H1 (cell line): Measurements from ENCODE around the gene KRTAP2-3. TPM values are rescaled to one million over a fixed set of nuclear protein-coding genes. Genes with fewer than 3 reads are reported as not detected.

Experiments
- CTCF ChIA-PET: fragments of 300-600 bp; sonication (Branson Sonifier 250); formaldehyde crosslinking; loops from one replicate; lab custom pipeline; 2021; ENCODE audit not compliant: partially characterized antibody; lab: Charles Lee
- POLR2A ChIA-PET: fragments of 300-600 bp; sonication (Branson Sonifier 250); formaldehyde crosslinking; loops from one replicate; lab custom pipeline; 2021; ENCODE audit warnings: inconsistent platforms; ENCODE audit not compliant: partially characterized antibody; lab: Charles Lee
- DNase-seq, 2 experiments: peaks; one replicate each; pipeline versions ENCODE4 v3.0.0 to v3.0.0-alpha.2; 2010 to 2022; ENCODE audit warnings: low spot score in 2 of 2, low read depth in 1 of 2, mixed read lengths in 1 of 2
- FAIRE-seq: peaks from 2 replicates; lab custom pipeline; 2011; peaks lifted over from hg19 to GRCh38; lab: Jason Lieb, UNC
- H2AFZ ChIP-seq: 2 replicates; pipeline ENCODE4 v1.8.1; 2012; ENCODE audit warnings: low read length, inconsistent platforms
- H2AK5ac ChIP-seq: 2 replicates; pipeline ENCODE4 v1.6.1; 2013; ENCODE audit warnings: low read depth, low read length
- H2BK120ac ChIP-seq: replicated peaks from 2 replicates; pipeline ENCODE3; 2013; ENCODE audit warnings: low read depth, low read length, inconsistent platforms
- H2BK12ac ChIP-seq: 2 replicates; pipeline ENCODE4 v1.6.1; 2013; ENCODE audit warnings: low read depth, low read length
- H2BK15ac ChIP-seq: 2 replicates; pipeline ENCODE4 v1.6.1; 2013; ENCODE audit warnings: low read length
- H2BK20ac ChIP-seq: 2 replicates; pipeline ENCODE4 v1.6.1; 2013; ENCODE audit warnings: low read length
- H2BK5ac ChIP-seq: 2 replicates; pipeline ENCODE4 v1.6.1; 2013; ENCODE audit warnings: low read depth, low read length
- H3K14ac ChIP-seq: 2 replicates; pipeline ENCODE4 v1.6.1; 2013; ENCODE audit warnings: inconsistent platforms; ENCODE audit not compliant: insufficient read length
- H3K18ac ChIP-seq: 2 replicates; pipeline ENCODE4 v1.6.1; 2013; ENCODE audit warnings: low read length; ENCODE audit errors: extremely low read depth
- H3K23ac ChIP-seq: 2 replicates; pipeline ENCODE4 v1.6.1; 2013; ENCODE audit warnings: inconsistent platforms; ENCODE audit not compliant: insufficient read length
- H3K23me2 ChIP-seq: 2 replicates; pipeline ENCODE4 v1.6.1; 2013; ENCODE audit warnings: low read depth, low read length
- H3K27ac ChIP-seq: 2 replicates; pipeline ENCODE4 v1.6.1; 2011; ENCODE audit warnings: low read depth, low read length, inconsistent platforms
- H3K27me3 ChIP-seq, 4 experiments: replicated peaks in 1 of 4; 1 replicate in 1 of 4; 2 replicates in 3 of 4; pipeline versions ENCODE4 v1.6.1 to v1.8.1; 2011 to 2013; ENCODE audit warnings: low read length in 3 of 4, mild to moderate bottlenecking in 3 of 4, inconsistent platforms in 2 of 4, mixed read lengths in 2 of 4, moderate library complexity in 1 of 4; ENCODE audit not compliant: control insufficient read depth in 3 of 4, insufficient read depth in 3 of 4; ENCODE audit errors: extremely low read depth in 1 of 4
- H3K36me3 ChIP-seq, 4 experiments: 2 replicates each; pipeline versions ENCODE4 v1.6.1 to v1.8.1; 2011 to 2013; ENCODE audit warnings: mild to moderate bottlenecking in 4 of 4, low read length in 3 of 4, moderate library complexity in 2 of 4, control low read depth in 1 of 4, inconsistent platforms in 1 of 4; ENCODE audit not compliant: insufficient read depth in 4 of 4, control insufficient read depth in 2 of 4
- H3K4ac ChIP-seq: replicated peaks from 2 replicates; pipeline ENCODE3; 2013; ENCODE audit warnings: low read length, low read depth, mixed read lengths, inconsistent platforms; ENCODE audit not compliant: insufficient read length
- H3K4me1 ChIP-seq, 4 experiments: replicated peaks in 1 of 4; 1 replicate in 1 of 4; 2 replicates in 3 of 4; pipeline versions ENCODE4 v1.6.1 to v1.8.1; 2011 to 2013; ENCODE audit warnings: low read length in 3 of 4, inconsistent platforms in 2 of 4, mixed read lengths in 1 of 4; ENCODE audit not compliant: insufficient read depth in 4 of 4, control insufficient read depth in 3 of 4
- H3K4me2 ChIP-seq, 2 experiments: 2 replicates each; pipeline versions ENCODE4 v1.6.1 to v1.8.1; 2011 to 2013; ENCODE audit warnings: low read depth in 2 of 2, low read length in 2 of 2, control low read depth in 1 of 2, inconsistent platforms in 1 of 2, mild to moderate bottlenecking in 1 of 2; ENCODE audit not compliant: insufficient read depth in 1 of 2
- H3K4me3 ChIP-seq, 4 experiments: fragments of 200-600, 300-600 bp in 1 of 4; sonication (generic), shearing (Covaris generic), sonication (Bioruptor Twin) in 1 of 4; 2 replicates each; pipeline versions ENCODE4 v1.5.1 to v1.8.1; 2011 to 2016; ENCODE audit warnings: low read length in 4 of 4, low read depth in 3 of 4, control low read depth in 2 of 4, inconsistent platforms in 2 of 4, mild to moderate bottlenecking in 2 of 4, mixed read lengths in 1 of 4, moderate library complexity in 1 of 4; ENCODE audit not compliant: insufficient read depth in 2 of 4; ENCODE audit errors: extremely low read depth in 1 of 4
- H3K56ac ChIP-seq: replicated peaks from 2 replicates; pipeline ENCODE3; 2013; ENCODE audit warnings: low read depth, mild to moderate bottlenecking, mixed read lengths, low read length, inconsistent platforms; ENCODE audit not compliant: insufficient read length
- H3K79me1 ChIP-seq: 2 replicates; pipeline ENCODE4 v1.6.1; 2013; ENCODE audit warnings: low read depth, low read length, control low read depth
- H3K79me2 ChIP-seq, 2 experiments: 2 replicates each; pipeline versions ENCODE4 v1.6.1 to v1.8.1; 2012 to 2013; ENCODE audit warnings: low read length in 2 of 2, mild to moderate bottlenecking in 2 of 2, inconsistent platforms in 1 of 2; ENCODE audit not compliant: insufficient read depth in 2 of 2, control insufficient read depth in 1 of 2
- H3K9ac ChIP-seq, 4 experiments: replicated peaks in 1 of 4; 1 replicate in 1 of 4; 2 replicates in 3 of 4; pipeline versions ENCODE4 v1.6.1 to v1.8.1; 2011 to 2013; ENCODE audit warnings: low read depth in 3 of 4, low read length in 3 of 4, control low read depth in 2 of 4, mild to moderate bottlenecking in 2 of 4, moderate library complexity in 2 of 4, inconsistent platforms in 1 of 4; ENCODE audit errors: extremely low read depth in 1 of 4
- H3K9me3 ChIP-seq, 2 experiments: 2 replicates each; pipeline versions ENCODE4 v1.6.1 to v1.8.1; 2012 to 2013; ENCODE audit warnings: mild to moderate bottlenecking in 2 of 2, moderate library complexity in 2 of 2, control low read depth in 1 of 2, inconsistent platforms in 1 of 2, low read depth in 1 of 2, low read length in 1 of 2, mixed read lengths in 1 of 2; ENCODE audit not compliant: insufficient read depth in 2 of 2
- H4K20me1 ChIP-seq, 2 experiments: replicated peaks in 1 of 2; 2 replicates each; pipeline versions ENCODE3 to v1.8.1; 2011 to 2013; ENCODE audit warnings: inconsistent platforms in 2 of 2, low read length in 2 of 2, mild to moderate bottlenecking in 1 of 2; ENCODE audit not compliant: insufficient read depth in 2 of 2, control insufficient read depth in 1 of 2
- H4K5ac ChIP-seq: 2 replicates; pipeline ENCODE4 v1.6.1; 2013; ENCODE audit warnings: low read length, low read depth, mixed read lengths, inconsistent platforms; ENCODE audit not compliant: insufficient read length
- H4K8ac ChIP-seq: 2 replicates; pipeline ENCODE4 v1.8.0; 2013; ENCODE audit warnings: mild to moderate bottlenecking, moderate library complexity, low read length, inconsistent platforms; ENCODE audit not compliant: insufficient read depth; ENCODE audit errors: extremely low read depth
- H4K91ac ChIP-seq: replicated peaks from 2 replicates; pipeline ENCODE3; 2013; ENCODE audit warnings: low read length, mixed read lengths, inconsistent platforms; ENCODE audit not compliant: insufficient read length
- CREB1 ChIP-seq: IDR thresholded peaks from 2 replicates; pipeline ENCODE4 v1.6.1; 2012; ENCODE audit warnings: inconsistent platforms
- KDM4A ChIP-seq: IDR thresholded peaks from one replicate; pipeline ENCODE4 v1.7.1; 2012; ENCODE audit warnings: low read depth, mild to moderate bottlenecking, moderate library complexity, low read length, inconsistent platforms; ENCODE audit not compliant: severe bottlenecking
- SP1 ChIP-seq: IDR thresholded peaks from 2 replicates; pipeline ENCODE4 v1.6.1; 2011; ENCODE audit warnings: low read depth, low read length
- TBP ChIP-seq: IDR thresholded peaks from 2 replicates; pipeline ENCODE4 v1.6.1; 2011; ENCODE audit warnings: low read depth, low read length, improper control_type of control experiment
- TCF12 ChIP-seq: IDR thresholded peaks from 2 replicates; pipeline ENCODE4 v1.6.1; 2011; ENCODE audit warnings: low read depth, mild to moderate bottlenecking, low read length
- TEAD4 ChIP-seq: IDR thresholded peaks from 2 replicates; pipeline ENCODE4 v1.6.1; 2012; ENCODE audit warnings: low read depth, low read length, inconsistent platforms, mixed read lengths
- WGBS, 2 experiments: shearing (Covaris generic) in 1 of 2; methylation state at CpG; one replicate each; pipeline versions ENCODE4 v1.1.6 to v1.1.7; 2013 to 2015; ENCODE audit warnings: low lambda C conversion rate in 2 of 2, mixed read lengths in 2 of 2, inconsistent platforms in 1 of 2, low coverage in 1 of 2, missing lambda C conversion rate in 1 of 2; ENCODE audit not compliant: insufficient replicate concordance in 2 of 2, insufficient coverage in 1 of 2, insufficient read length in 1 of 2; ENCODE audit errors: extremely low coverage in 1 of 2, missing lambda C conversion rate in 1 of 2; 5-methylcytosine and 5-hydroxymethylcytosine counted together
- polyA plus RNA-seq, 7 experiments: library from polyadenylated mRNA; depleted of rRNA in 3 of 7; stranded (reverse) in 5 of 7; unstranded in 2 of 7; fragments of >200 nt in 5 of 7; fragments of 200-250 nt in 2 of 7; gene quantifications; 1 replicate in 5 of 7; 2 replicates in 1 of 7; 4 replicates in 1 of 7; pipeline versions ENCODE4 v1.2.1 to v1.2.3, GENCODE V29; 2011 to 2013; ENCODE audit warnings: missing spikeins in 2 of 7, mixed read lengths in 2 of 7
- total RNA-seq: library from RNA; stranded (reverse); fragmentation: NEBNext Ultra II Directional; extraction: Animal tissue kit (Norgen Biotek cat#: 25700); gene quantifications from 2 replicates; pipeline ENCODE4 v1.2.1, GENCODE V29; 2021

Gene KRTAP2-3
- total and polyA plus RNA-seq, 2 of the 8 experiments (the other 6 are each of a cell fraction or from before 2014, with no cell fraction given): not detected

DNA sequence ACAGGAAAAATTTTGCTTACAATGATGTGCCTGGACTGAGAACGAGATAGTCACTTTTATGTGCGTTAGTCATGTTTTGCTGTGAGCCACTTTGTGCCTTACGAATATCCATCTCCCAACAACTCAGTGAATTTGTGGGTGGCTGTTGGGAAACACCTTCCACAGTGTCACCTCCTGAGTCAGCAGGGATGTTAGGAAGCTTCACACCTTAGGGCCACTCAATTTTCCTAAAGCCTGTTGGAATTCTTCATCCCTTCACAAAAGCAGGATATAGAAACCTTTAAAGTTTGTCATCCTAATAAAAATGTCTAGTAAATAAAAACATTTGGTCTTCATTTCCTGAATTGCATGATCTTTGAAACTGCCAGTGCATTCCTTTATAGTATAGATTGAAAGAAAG, 46.7 kb downstream of the KRTAP2-3 start:
- H3K14ac ChIP-seq: no peak overlapping the region
- H3K9me3 ChIP-seq: no peaks in the 10 kb centered on the region
- no peaks in the 10 kb centered on the region for H3K79me1 ChIP-seq
- no peak for FAIRE-seq
- H4K91ac ChIP-seq: no peak overlapping the region
- no peak overlapping the region for H2AK5ac ChIP-seq
- 72% methylated on average over 3 of the region's 3 CpGs; no CpG with 5 or more reads in 1 of the 2 experiments for WGBS, 2 experiments
- H3K27me3 ChIP-seq: no peaks in the 10 kb centered on the region
- no peak overlapping the region for H3K4me2 ChIP-seq
- H4K5ac ChIP-seq: no peak overlapping the region
- no peaks in the 10 kb centered on the region for H4K20me1 ChIP-seq
- no peak overlapping the region for H2BK5ac ChIP-seq
- POLR2A ChIA-PET: no interaction called here
- no peaks in the 10 kb centered on the region for H3K23me2 ChIP-seq
- H3K4me1 ChIP-seq: peaks cover 0 to 10% (median 6%) of the 10 kb centered on the region in 4 experiments; a peak in 6 of 7 replicates
- CTCF ChIA-PET: interaction anchor here (1.2 to 1.3 kb wide), 2 partner anchors 49 to 309 kb away, joined by 4 to 5 read pairs; no protein-coding TSS in a partner anchor
- H3K9ac ChIP-seq: no peak overlapping the region
- no peak overlapping the region for H4K8ac ChIP-seq
- no peak for DNase-seq
- H2BK20ac ChIP-seq: no peak overlapping the region
- H2BK15ac ChIP-seq: no peak overlapping the region
- no peak overlapping the region for H3K4ac ChIP-seq
- H3K4me3 ChIP-seq: no peak overlapping the region
- H3K18ac ChIP-seq: no peak overlapping the region
- no peaks in the 10 kb centered on the region for H3K36me3 ChIP-seq
- no peak overlapping the region for H3K27ac ChIP-seq
- H3K79me2 ChIP-seq: no peaks in the 10 kb centered on the region
- no peak overlapping the region for H3K56ac ChIP-seq
- H2BK12ac ChIP-seq: no peak overlapping the region
- no peak overlapping the region for H2AFZ ChIP-seq
- TF ChIP-seq SP1: no peak
- no peak for TF ChIP-seq CREB1
- no peak for TF ChIP-seq KDM4A
- no peak for TF ChIP-seq TEAD4
- no peak for TF ChIP-seq TCF12
- no peak for TF ChIP-seq TBP
- no peak overlapping the region for H3K23ac ChIP-seq
- no peak overlapping the region for H2BK120ac ChIP-seq
